GM18909 (cell line): ENCODE results near the gene KIF13A.
"Not testable (repeated sequence)": the region's sequence is repeated elsewhere in the genome, so short reads cannot be mapped to it uniquely, and the experiment has no call there.

Source experiments
- ATAC-seq: cut with Tn5 transposase; IDR thresholded peaks from one replicate; pipeline ENCODE4 v1.9.1; 2021; ENCODE audit warnings: mild to moderate bottlenecking; ENCODE audit not compliant: unreplicated experiment, poor library complexity

Gene KIF13A

DNA sequence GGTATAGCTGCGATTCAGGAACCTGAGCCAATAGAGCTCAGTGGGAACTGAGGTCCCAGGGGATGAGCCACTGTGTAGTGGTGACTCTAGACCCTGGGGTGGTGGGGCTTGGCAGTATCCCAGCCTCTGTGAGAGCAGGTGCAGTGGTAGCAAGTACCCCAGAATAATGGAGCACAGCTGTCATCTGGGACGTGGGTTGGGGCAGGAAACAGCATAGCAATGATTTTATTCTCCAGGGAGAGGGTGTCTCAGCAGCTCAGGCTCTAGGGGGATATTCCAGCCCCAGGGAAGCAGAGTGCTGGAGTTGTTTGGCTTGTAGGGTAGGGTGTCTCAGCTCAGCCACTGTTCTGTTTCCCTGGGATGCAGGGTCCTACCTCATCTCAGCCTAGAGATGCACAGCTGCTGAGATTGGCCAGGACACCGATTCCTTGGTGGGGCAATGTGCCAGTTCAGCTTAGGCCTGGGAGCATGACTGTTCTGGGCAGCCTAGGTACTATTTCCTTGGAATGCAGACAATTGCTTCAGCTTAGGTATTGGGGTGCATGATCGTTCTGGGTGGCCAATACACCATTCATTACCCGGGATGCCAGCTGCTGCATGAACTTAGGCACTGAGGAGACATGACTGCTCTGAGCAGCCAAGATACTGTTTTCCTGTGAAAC is 246.7 kb downstream of the KIF13A start:
- no peak for ATAC-seq

DNA sequence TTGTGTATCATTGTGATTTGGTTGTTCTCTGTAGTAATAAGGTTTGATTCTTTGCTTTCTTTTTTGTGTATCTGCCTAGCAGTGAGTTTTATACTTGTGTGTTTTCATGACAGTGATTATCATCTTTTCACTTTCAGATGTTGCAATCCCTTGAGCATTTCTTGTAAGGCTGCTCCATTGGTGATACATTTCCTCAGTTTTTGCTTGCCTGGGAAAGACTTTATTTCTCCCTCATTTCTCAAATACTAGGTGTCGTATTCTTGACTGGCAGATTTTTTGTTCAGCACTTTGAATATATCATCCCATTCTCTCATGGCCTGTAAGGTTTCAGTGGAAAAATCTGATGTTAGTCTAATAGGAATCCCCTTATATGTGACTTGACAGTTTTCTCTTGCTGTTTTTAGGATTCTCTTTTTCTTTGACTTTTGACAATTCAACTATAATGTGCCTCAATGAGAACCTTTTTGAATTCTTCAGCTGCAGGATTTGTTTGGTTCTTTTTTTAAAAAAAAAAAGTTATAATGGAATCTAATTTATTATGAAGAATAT is 249.7 kb downstream of the KIF13A start:
- no peak for ATAC-seq

DNA sequence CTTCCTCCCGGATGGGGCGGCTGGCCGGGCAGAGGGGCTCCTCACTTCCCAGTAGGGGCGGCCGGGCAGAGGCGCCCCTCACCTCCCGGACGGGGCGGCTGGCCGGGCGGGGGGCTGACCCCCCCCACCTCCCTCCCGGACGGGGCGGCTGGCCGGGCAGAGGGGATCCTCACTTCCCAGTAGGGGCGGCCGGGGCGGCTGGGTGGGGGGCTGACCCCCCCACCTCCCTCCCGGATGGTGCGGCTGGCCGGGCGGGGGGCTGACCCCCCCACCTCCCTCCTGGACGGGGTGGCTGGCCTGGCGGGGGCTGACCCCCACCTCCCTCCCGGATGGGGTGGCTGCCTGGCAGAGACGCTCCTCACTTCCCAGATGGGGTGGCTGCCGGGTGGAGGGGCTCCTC is 252.1 kb downstream of the KIF13A start:
- not testable (repeated sequence) for ATAC-seq

DNA sequence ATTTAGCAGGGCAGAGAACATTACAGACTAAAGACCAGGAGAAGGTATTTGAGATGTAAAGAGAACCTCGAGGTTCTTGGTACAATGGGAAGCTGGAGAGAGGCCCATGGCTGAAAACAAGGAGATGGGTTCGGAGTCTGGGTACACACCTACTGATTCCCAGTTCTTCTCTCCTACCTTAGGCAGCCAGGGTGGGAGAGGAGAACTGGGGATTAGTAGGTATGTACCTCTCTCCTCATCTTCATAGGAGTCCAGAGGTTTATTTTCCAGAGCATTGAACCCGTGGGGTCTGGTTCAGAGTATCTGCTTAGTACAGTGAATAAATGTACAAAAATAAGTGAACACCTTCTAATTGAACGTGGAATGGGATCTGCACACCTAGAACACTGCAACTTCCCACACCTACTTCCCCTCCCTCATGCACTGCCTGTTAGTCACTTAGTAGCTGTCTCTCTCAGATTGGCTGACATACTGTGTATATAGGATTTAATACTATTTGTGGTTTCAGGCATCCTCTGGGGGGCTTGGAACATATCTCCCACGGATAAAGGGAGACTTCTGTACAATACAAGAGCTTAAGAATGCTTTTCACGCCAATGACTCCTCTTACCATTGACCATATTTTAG is 257.2 kb downstream of the KIF13A start:
- no peak for ATAC-seq

DNA sequence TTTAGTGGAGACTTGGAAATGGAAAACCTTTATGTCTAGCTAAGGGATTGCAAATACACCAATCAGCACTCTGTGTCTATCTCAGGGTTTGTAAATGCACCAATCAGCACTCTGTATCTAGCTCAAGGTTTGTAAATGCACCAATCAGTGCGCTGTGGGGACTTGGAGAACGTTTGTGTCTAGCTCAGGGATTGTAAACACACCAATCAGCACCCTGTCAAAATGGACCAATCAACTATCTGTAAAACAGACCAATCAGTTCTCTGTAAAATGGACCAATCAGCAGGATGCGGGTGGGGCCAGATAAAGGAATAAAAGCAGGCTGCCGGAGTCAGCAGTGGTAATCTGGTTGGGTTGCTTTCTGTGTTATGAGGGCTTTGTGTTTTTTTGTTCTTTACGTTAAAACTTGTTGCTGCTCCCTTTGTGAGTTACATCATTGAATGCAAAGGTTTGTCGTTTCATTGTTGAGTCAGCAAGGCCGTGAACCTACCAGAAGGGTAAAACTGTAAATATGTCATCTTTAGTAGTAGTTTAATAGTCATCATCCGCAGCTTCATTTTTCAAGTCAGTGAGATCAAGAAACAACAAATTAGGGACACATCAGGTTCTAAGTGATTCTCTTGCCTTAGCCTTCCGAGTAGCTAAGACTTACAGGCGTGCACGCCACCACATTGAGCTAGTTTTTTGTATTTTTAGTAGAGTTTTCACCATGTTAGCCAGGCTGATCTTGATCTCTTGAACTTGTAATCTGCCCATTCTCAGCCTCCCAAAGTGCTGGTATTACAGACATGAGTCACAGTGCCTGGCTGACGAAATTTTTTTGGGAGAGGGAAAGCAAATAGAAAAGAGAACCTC is 258.0 kb downstream of the KIF13A start:
- ATAC-seq: no peak

DNA sequence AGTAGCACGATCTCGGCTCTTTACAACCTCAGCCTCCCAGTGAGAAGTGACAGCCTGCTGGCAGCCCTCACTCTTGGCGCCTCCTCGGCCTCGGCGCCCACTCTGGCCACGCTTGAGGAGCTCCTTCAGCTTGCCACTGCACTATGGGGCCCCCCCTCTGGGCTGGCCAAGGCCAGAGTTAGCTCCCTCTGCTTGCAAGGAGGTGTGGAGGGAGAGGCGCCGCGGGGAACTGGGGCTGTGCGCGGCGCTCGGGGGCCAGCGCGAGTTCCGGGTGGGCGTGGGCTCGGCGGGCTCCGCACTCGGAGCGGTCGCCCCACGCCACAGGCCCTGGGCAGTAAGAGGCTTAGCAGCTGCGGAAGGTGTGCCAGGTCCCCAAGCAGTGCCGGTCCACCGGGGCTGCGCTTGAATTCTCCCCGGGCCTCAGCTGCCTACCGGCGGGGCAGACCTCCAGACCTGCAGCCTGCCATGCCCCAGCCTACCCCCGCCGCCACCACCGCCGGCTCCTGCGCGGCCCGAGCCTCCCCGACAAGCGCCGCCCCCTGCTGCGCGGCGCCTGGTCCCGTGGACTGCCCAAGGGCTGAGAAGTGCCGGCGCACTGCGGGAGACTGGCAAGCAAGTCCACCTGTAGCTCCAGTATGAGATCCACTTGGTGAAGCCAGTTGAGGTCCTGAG is 258.7 kb downstream of the KIF13A start:
- ATAC-seq: no peak

DNA sequence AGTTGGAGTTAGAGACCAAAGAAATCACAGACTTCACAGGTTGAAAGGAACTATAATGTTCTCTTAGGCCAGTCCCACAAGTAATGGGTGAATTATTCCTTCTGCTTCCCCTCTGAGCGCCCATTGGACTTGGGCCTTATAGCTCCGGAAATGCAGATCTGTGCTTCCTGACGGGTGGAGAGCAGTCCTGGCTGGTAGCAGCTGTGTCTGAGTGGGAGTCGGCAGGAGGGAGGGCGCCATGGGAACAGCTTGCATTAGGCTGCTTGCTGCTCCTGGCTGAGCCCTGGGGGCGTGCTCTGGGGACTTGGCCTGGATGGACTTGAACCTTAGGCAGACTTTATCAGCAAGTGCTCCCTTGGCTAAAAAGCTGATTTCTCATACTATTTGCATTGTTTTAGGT is 262.4 kb downstream of the KIF13A start:
- no peak for ATAC-seq

DNA sequence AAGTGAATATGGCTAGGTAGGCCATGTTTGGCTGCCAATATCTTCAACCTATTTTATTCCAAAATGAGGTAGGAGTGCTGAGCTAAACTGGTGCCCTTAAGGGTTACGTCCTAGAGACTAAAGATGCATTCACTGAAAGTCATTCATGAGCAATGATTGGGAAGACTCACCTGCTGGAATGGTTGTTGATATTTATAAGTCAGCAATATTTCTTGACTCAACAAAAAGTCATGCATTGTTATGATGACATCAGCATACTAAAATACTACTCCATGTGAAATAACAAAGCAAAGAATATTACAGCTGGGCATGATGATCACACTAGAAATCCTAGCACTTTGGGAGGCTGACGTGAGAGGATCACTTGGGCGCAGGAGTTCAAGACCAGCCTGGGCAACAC is 263.1 kb downstream of the KIF13A start:
- no peak for ATAC-seq

DNA sequence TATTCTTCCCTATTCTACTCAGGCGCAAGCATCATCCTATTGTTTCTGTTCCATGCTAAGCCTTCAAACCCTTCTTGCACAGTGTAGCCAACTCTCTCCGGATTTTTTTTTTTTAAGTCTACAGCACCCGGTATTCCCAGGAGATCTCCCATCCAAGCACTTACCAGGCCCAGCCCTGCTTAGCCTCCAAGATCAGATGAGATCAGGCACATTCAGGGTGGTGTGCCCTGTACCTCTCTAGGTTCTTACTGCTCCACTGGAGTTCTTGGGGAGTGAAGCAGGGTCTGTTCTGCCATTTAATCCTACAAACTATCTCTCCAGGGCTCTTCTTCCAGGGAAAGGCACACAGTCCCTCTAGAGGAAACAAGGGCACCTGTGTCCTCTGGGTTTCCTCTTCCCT is 265.8 kb downstream of the KIF13A start:
- ATAC-seq: no peak

DNA sequence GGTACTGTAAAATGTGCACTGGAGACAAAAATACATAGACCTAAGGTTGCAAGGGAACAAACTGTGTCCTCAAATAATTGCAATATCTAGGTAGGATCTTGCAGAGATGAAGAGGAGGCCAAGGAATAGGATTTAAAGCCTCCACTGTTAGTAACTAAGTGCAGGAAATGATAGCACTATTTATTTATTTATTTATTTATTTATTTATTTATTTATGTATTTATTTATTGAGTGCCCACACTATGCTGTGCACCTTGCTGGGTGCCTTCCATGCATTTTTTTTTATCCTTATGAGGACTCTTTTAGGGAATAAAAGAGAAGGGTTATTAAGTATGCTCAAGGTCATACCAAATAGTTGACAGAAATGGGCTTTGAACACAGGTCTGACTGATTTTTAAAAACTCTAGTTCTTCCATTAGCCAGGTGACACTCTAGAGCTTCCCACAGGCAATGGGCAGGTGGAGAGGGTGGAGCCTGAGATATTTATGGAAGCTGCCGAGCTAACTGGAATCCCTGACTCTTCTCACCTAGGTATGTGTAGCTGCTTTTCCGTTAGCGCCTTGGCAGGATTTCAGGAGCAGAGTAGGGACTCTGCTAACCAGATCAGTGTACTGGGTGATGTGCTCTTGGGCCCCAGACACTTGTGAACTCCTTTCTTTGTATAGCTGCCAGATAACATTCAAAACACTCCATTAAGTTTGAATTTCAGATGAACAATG is 268.0 kb downstream of the KIF13A start:
- no peak for ATAC-seq

DNA sequence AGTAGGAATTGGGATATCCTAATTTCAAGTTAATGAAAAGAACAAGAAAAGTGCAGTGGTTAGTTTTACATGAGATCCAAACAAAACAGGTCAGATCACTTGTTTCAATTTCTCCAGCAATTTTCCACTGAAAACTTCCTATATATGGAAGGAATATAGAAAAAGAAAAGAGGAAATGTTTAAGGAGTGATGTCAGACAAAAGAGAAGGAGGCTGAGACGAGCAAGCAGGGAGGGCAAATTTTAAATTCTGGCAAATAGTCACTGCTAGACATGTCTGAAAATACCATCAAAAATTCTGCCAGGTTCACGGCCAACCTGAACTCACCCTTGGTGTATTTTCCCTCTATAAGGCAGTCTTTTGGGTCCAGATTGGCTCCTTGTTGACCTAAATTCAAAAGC is 271.2 kb downstream of the KIF13A start:
- ATAC-seq: no peak

DNA sequence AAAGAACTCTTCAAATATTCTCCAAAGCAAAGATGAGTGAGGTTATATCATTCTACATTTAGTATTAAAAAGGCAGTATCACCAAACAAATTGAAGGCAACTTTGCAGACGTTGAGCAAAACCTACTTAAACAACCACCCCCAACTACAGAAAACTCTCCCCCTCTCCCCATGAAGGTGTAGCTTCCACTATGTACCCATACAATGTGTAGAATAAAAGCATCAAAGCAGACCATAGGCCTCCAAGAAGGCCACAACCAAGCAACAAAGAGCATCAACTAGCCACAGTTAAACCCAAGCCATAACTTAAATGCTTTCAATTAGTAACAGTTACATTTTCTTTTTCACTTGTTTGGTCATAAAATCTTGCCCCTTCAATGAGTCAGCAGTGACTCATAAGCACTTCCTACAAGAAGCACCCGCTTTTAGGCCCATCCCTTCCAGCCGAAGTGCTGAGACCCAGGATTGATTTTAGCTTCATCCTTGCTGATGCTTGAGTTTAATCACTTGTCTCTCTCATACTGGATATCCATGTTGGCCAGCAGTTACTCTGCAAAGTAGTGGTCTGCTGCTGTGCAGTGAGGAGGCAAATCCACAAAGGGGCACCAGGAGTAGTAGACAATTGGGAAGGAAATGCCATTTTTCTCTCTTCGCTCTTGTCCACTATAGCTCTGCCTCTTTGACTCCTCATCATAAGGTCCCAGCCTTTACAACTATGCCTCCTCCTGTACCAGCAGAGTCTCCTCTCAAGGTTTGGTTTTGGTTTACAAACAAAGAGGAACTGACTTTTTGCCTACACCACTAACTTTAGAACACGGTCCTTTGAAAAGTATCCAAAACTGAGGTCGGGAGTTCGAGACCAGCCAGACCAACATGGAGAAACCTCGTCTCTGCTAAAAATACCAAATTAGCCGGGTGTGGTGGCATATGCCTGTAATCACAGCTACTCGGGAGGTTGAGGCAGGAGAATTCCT is 272.3 kb downstream of the KIF13A start:
- ATAC-seq: peak; percentile 87

DNA sequence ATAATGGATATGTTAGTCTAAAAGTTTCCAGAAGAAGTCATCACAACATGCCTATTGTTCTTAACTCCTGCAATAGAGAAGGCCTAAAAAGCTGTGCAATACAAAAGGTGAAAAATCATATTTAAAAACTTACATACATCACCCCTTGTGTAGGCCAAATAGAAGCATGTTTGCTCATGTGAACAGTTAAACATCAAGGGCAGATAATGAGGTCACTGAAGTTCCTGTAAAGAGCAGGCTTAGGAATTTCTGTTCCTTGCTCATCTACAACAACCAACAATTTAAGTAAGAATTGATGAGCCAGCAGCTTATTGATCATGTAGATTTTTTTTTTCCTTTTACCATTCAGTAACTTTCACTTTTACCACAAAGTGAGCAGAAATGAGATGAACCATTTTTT is 273.3 kb downstream of the KIF13A start:
- no peak for ATAC-seq

DNA sequence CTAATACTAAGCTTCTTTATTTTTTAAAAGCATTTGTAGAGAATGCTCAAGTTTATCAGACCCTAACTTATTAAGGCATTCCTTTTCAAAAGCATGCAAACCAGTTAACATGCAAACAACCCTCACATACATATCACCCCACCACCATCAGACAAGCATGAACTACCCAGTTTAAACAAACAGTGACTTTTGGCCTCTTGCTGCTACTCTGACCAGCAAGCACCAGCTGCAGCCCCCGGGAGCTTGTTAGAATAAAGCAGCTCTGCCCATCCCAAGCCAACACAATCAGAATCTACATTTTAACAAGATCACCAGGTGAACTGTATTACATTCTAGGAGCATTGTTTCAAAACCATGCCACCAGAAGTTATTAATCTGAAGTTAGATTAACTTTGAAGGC is 274.9 kb downstream of the KIF13A start:
- ATAC-seq: no peak

DNA sequence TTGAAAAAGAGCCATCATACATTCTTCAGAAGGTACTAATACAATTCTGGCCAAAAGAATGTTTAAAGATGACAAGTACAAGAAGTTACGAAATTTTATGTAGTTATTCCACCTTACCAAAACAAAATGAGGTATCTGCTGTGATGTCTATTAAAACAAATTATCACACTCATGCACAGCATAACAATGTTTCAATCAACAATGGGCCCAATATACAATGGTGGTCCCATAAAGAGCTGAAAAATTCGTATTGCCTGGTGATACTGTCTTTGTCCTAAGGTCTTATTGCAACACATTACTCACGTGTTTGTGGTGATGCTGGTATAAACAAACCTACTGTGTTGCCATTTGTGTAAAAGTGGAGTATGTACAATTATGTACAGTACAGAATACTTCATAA is 277.1 kb downstream of the KIF13A start:
- ATAC-seq: no peak

DNA sequence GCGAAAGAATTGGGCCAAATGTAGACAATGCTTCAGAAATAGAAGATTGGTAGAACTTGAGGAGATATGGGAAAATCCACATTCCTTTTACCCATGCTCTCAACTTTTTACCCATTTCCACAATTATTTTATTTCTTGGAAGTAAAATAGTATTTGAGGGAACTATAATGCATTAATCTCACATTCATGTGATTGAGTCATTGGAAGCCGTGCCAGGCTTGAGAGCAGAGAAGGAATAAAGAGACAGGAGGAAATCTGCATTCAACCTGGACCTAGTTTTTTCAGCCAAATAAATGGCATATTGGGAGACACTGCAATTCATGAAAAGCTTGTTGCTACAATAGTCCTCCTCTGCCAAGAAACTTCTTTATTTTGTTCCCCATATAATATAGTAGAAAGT is 278.0 kb downstream of the KIF13A start:
- no peak for ATAC-seq
